ENCODE measurements around the gene ZKSCAN3. TPM values are rescaled to one million over a fixed set of nuclear protein-coding genes. Genes with fewer than 3 reads are reported as not detected.
"Not testable (repeated sequence)": the region's sequence is repeated elsewhere in the genome, so short reads cannot be mapped to it uniquely, and the experiment has no call there.

ZKSCAN3 gene
- total RNA-seq, 1 donor from 2014 or later, result 4.9 TPM

DNA sequence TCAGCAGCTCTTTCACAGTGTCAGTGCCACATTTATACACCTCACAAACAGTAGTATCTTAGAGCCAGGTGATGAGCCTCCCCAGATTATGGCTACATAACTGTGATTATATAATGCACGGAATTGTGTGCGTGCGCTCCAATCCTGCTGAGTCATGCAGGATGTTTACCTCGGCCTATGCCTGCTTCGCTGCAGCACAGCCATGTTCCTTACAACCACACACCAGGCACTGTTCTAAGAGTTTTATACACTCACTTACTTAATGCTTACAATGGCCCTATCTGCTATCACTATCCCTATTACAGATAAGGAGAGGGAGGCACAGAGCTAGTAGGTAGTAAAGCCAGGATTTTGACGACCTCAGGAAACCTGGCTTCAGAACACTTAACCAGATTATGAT, 7.3 kb downstream of the ZKSCAN3 start:
- DNase-seq (ENCODE audit: low spot score), result no peak
- Mint-ChIP-seq H3K27ac (ENCODE audit: unreplicated experiment) (no peak overlapping the region), H3K27me3 (ENCODE audit: low read depth) (no peaks in the 10 kb centered on the region), H3K36me3 (ENCODE audit: low read depth) (no peaks in the 10 kb centered on the region), H3K4me1 (ENCODE audit: low read depth) (peaks cover 21% of the 10 kb centered on the region), H3K4me3 (ENCODE audit: unreplicated experiment) (no peak overlapping the region), H3K9me3 (ENCODE audit: low read depth) (no peaks in the 10 kb centered on the region)
- TF ChIP-seq, protein P1, sequence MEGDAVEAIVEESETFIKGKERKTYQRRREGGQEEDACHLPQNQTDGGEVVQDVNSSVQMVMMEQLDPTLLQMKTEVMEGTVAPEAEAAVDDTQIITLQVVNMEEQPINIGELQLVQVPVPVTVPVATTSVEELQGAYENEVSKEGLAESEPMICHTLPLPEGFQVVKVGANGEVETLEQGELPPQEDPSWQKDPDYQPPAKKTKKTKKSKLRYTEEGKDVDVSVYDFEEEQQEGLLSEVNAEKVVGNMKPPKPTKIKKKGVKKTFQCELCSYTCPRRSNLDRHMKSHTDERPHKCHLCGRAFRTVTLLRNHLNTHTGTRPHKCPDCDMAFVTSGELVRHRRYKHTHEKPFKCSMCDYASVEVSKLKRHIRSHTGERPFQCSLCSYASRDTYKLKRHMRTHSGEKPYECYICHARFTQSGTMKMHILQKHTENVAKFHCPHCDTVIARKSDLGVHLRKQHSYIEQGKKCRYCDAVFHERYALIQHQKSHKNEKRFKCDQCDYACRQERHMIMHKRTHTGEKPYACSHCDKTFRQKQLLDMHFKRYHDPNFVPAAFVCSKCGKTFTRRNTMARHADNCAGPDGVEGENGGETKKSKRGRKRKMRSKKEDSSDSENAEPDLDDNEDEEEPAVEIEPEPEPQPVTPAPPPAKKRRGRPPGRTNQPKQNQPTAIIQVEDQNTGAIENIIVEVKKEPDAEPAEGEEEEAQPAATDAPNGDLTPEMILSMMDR (IDR thresholded peaks at IDR 0.05), result no peak

DNA sequence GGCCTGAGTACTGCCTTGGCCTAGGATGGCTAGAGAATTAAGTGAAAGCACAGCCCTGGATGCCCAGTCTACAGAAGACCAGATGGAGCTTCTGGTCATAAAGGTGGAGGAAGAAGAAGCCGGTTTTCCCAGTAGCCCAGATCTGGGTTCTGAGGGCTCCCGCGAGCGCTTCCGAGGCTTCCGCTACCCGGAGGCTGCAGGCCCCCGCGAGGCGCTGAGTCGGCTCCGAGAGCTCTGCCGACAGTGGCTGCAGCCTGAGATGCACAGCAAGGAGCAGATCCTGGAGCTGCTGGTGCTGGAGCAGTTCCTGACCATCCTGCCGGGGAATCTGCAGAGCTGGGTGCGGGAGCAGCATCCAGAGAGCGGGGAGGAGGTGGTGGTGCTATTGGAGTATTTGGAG, 9.8 kb downstream of the ZKSCAN3 start:
- DNase-seq (ENCODE audit: low spot score); H3K27ac Mint-ChIP-seq (ENCODE audit: unreplicated experiment); H3K9me3 Mint-ChIP-seq (ENCODE audit: low read depth); H3K4me3 Mint-ChIP-seq (ENCODE audit: unreplicated experiment); H3K27me3 Mint-ChIP-seq (ENCODE audit: low read depth); H3K36me3 Mint-ChIP-seq (ENCODE audit: low read depth): not testable (repeated sequence)
- peaks cover 16% of the 10 kb centered on the region for H3K4me1 Mint-ChIP-seq (ENCODE audit: low read depth)

DNA sequence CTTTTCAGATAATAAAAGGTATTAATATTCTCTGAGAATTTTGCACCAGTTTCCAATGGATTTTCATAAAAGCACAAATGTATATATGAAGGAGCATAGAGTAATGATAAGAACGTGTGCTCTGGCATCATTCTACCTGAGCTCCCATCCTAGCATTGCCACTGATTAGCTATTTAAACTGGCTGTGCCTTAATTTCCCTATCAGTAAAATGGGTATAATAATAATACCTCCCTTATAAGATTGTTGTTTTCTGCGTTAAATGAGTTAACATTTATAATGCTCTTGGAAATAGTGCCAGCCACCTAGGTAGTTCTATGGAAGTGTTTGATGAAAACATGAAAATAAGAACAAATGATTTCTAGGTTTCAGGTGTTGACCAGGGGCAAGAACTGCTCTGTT, 11.2 kb downstream of the ZKSCAN3 start:
- no peaks in the 10 kb centered on the region for H3K27me3 Mint-ChIP-seq (ENCODE audit: low read depth)
- DNase-seq (ENCODE audit: low spot score), result no peak
- TF ChIP-seq, protein P1 (IDR thresholded peaks at IDR 0.05), result no peak
- H3K4me3 Mint-ChIP-seq (ENCODE audit: unreplicated experiment), result no peak overlapping the region
- peaks cover 14% of the 10 kb centered on the region for H3K36me3 Mint-ChIP-seq (ENCODE audit: low read depth)
- no peaks in the 10 kb centered on the region for H3K9me3 Mint-ChIP-seq (ENCODE audit: low read depth)
- peaks cover 8% of the 10 kb centered on the region for H3K4me1 Mint-ChIP-seq (ENCODE audit: low read depth)
- H3K27ac Mint-ChIP-seq (ENCODE audit: unreplicated experiment), result no peak overlapping the region

GRCh38 chr6:28365590-28365989, 15.8 kb downstream of the ZKSCAN3 start:
- H3K27me3 Mint-ChIP-seq (ENCODE audit: low read depth); H3K27ac Mint-ChIP-seq (ENCODE audit: unreplicated experiment); H3K4me3 Mint-ChIP-seq (ENCODE audit: unreplicated experiment); H3K9me3 Mint-ChIP-seq (ENCODE audit: low read depth); H3K4me1 Mint-ChIP-seq (ENCODE audit: low read depth); DNase-seq (ENCODE audit: low spot score): not testable (repeated sequence)
- H3K36me3 Mint-ChIP-seq (ENCODE audit: low read depth), result peaks cover 22% of the 10 kb centered on the region

DNA sequence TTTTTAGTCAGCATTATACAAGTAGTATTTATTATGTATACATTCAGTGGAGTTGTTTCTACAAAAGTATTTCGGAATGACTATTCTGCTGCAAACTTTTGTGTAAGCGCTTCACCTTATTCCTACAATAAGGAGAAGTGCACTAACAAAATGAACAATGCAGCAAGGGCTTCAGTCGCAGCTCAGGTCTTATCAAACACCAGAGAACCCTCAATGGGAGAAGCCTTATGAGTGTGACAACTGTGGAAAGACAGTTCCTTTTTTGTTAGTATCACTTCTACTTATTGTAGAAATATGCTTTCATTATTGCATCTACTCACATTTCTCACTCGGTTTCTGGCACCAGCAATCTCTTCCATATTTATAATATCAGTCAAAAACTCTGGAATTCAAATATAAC, 18.8 kb downstream of the ZKSCAN3 start:
- H3K4me3 Mint-ChIP-seq (ENCODE audit: unreplicated experiment), result no peak overlapping the region
- no peaks in the 10 kb centered on the region for H3K9me3 Mint-ChIP-seq (ENCODE audit: low read depth)
- H3K4me1 Mint-ChIP-seq (ENCODE audit: low read depth), result no peaks in the 10 kb centered on the region
- no peak for DNase-seq (ENCODE audit: low spot score)
- H3K27me3 Mint-ChIP-seq (ENCODE audit: low read depth), result no peaks in the 10 kb centered on the region
- peaks cover 22% of the 10 kb centered on the region for H3K36me3 Mint-ChIP-seq (ENCODE audit: low read depth)
- no peak overlapping the region for H3K27ac Mint-ChIP-seq (ENCODE audit: unreplicated experiment)
- TF ChIP-seq, protein P1 (IDR thresholded peaks at IDR 0.05), result no peak

DNA sequence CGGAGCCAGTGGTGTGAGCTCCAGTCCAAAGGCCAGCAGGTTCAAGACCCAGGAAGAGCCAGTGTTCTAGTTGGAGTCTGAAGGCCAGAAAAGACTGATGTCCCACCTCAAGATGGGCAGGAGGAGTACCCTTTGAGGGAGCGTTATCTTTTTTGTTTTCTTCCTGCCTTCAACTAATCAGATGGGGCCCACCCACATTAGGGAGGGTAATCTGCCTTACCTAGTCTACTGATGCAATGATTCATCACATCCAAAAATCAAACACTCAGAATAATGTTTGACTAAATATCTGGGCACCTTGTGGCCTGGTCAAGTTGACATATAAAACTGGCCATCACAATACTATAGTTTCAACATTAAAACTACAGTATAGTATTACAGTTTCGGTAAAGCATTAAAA, 19.7 kb downstream of the ZKSCAN3 start:
- no peaks in the 10 kb centered on the region for H3K9me3 Mint-ChIP-seq (ENCODE audit: low read depth)
- no peak overlapping the region for H3K27ac Mint-ChIP-seq (ENCODE audit: unreplicated experiment)
- TF ChIP-seq, protein P1 (IDR thresholded peaks at IDR 0.05), result no peak
- peaks cover 20% of the 10 kb centered on the region for H3K36me3 Mint-ChIP-seq (ENCODE audit: low read depth)
- no peaks in the 10 kb centered on the region for H3K27me3 Mint-ChIP-seq (ENCODE audit: low read depth)
- no peak for DNase-seq (ENCODE audit: low spot score)
- H3K4me1 Mint-ChIP-seq (ENCODE audit: low read depth), result no peaks in the 10 kb centered on the region
- H3K4me3 Mint-ChIP-seq (ENCODE audit: unreplicated experiment), result no peak overlapping the region
